HL-60 (cell line): Measurements from ENCODE around the gene SHH.

Source experiments
- CTCF ChIP-seq: IDR thresholded peaks from one replicate; pipeline ENCODE4 v1.5.1; 2011; ENCODE audit warnings: low read length, control low read depth, inconsistent platforms; ENCODE audit not compliant: insufficient read depth
- POLR2AphosphoS5 ChIP-seq: IDR thresholded peaks from 2 replicates; pipeline ENCODE4 v1.6.1; 2012; ENCODE audit warnings: low read depth

GRCh38 chr7:155837126-155837479 lies 24.8 kb upstream of the SHH start:
- TF ChIP-seq POLR2AphosphoS5, result no peak
- no peak for TF ChIP-seq CTCF
